GM12891 (cell line): ENCODE results near the gene ZNF749.

Experiments used
- POLR2A ChIP-seq: IDR thresholded peaks from 2 replicates; pipeline ENCODE4 v1.6.1; 2011; ENCODE audit warnings: low read depth, low read length, control low read depth
- POLR2AphosphoS5 ChIP-seq: IDR thresholded peaks from 2 replicates; pipeline ENCODE4 v1.6.1; 2011; ENCODE audit warnings: low read depth, low read length, control low read depth
- POU2F2 ChIP-seq: IDR thresholded peaks from 2 replicates; pipeline ENCODE4 v1.6.1; 2011; ENCODE audit warnings: low read depth, mild to moderate bottlenecking, control low read depth, low read length, moderate library complexity
- TAF1 ChIP-seq: IDR thresholded peaks from 2 replicates; pipeline ENCODE4 v1.6.1; 2011; ENCODE audit warnings: low read depth, low read length, control low read depth

- TF ChIP-seq POLR2A = no peak
- TF ChIP-seq POLR2AphosphoS5 = no peak
- TF ChIP-seq POU2F2 = no peak
- TF ChIP-seq TAF1 = no peak
These were observed 31.4 kb downstream of the ZNF749 start for GRCh38 chr19:57466489-57466888.
